SH-SY5Y (cell line): ENCODE results near the gene TTC27.

Experiments
- GATA2 ChIP-seq: IDR thresholded peaks from 2 replicates; pipeline ENCODE4 v1.6.1; 2011; ENCODE audit warnings: mild to moderate bottlenecking, low read depth, low read length
- GATA3 ChIP-seq: IDR thresholded peaks from 2 replicates; pipeline ENCODE4 v1.6.1; 2011; ENCODE audit warnings: low read depth, mild to moderate bottlenecking, low read length, moderate library complexity

The TTC27 gene

GRCh38 chr2:32701806-32702205 lies 74.0 kb downstream of the TTC27 start:
- no peak for TF ChIP-seq GATA3
- TF ChIP-seq GATA2 = no peak

GRCh38 chr2:32702303-32703064 lies 74.6 kb downstream of the TTC27 start:
- TF ChIP-seq GATA3 (no peak), GATA2 (no peak)

GRCh38 chr2:32706815-32707579 lies 79.1 kb downstream of the TTC27 start:
- TF ChIP-seq GATA2 = no peak
- TF ChIP-seq GATA3 = no peak

- no peak for TF ChIP-seq GATA2
- no peak for TF ChIP-seq GATA3
Observed at GRCh38 chr2:32711219-32711618, 83.4 kb downstream of the TTC27 start.

- TF ChIP-seq GATA3 (no peak), GATA2 (no peak)
Observed at GRCh38 chr2:32711908-32712501, 84.2 kb downstream of the TTC27 start.

- no peak for TF ChIP-seq GATA3
- TF ChIP-seq GATA2 = no peak
Observed at GRCh38 chr2:32712870-32713269, 85.0 kb downstream of the TTC27 start.

GRCh38 chr2:32714521-32714920 lies 86.7 kb downstream of the TTC27 start:
- TF ChIP-seq GATA2 = no peak
- TF ChIP-seq GATA3 = no peak

- no peak for TF ChIP-seq GATA3
- no peak for TF ChIP-seq GATA2
Observed at GRCh38 chr2:32715391-32715841, 87.6 kb downstream of the TTC27 start.

- TF ChIP-seq GATA3 = no peak
- no peak for TF ChIP-seq GATA2
Observed at GRCh38 chr2:32715981-32716380, 88.1 kb downstream of the TTC27 start.

- TF ChIP-seq GATA2 = no peak
- no peak for TF ChIP-seq GATA3
Observed at GRCh38 chr2:32716598-32716997, 88.7 kb downstream of the TTC27 start.

- no peak for TF ChIP-seq GATA3
- TF ChIP-seq GATA2 = no peak
Observed at GRCh38 chr2:32718752-32719151, 90.9 kb downstream of the TTC27 start.

GRCh38 chr2:32719430-32719829 lies 91.6 kb downstream of the TTC27 start:
- no peak for TF ChIP-seq GATA2
- no peak for TF ChIP-seq GATA3

- TF ChIP-seq GATA3 (no peak), GATA2 (no peak)
Observed at GRCh38 chr2:32719933-32720716, 92.3 kb downstream of the TTC27 start.

GRCh38 chr2:32720771-32721170 lies 92.9 kb downstream of the TTC27 start:
- TF ChIP-seq GATA2 (no peak), GATA3 (no peak)
